ENCODE data around the gene HELZ. TPM values are rescaled to one million over a fixed set of nuclear protein-coding genes. Genes with fewer than 3 reads are reported as not detected.

Gene HELZ
- total RNA-seq, 1 experiment from 2014 or later: 49.8 TPM

GRCh38 chr17:67043283-67043682, 201.7 kb downstream of the HELZ start:
- Mint-ChIP-seq H3K27ac (no peak overlapping the region), H3K4me1 (peaks cover 8 to 13% of the 10 kb centered on the region in 2 experiments; a peak in 3 of 4 replicates), H3K36me3 (ENCODE audit: insufficient read depth in 1 of 3, low read depth in 3 of 3) (peaks cover 0 to 7% (median 0%) of the 10 kb centered on the region in 3 experiments; a peak in 3 of 7 replicates), H3K9me3 (peaks cover 9 to 12% of the 10 kb centered on the region in 2 experiments), H3K27me3 (ENCODE audit: low read depth) (peaks cover 2% of the 10 kb centered on the region), H3K4me3 (no peak overlapping the region)
- Histone ChIP-seq H3K79me1 (ENCODE audit: insufficient read depth, low read depth, low read length, poor library complexity, severe bottlenecking) (no peaks in the 10 kb centered on the region), H3K9ac (ENCODE audit: extremely low read depth, insufficient read length, low read length) (no peak overlapping the region), H2BK20ac (ENCODE audit: low read depth, low read length, poor library complexity, severe bottlenecking) (no peak overlapping the region), H3K18ac (ENCODE audit: insufficient read length, low read depth, low read length) (no peak overlapping the region), H4K5ac (ENCODE audit: insufficient read length, low read depth, low read length) (no peak overlapping the region), H3K14ac (ENCODE audit: insufficient read depth, low read length) (no peak overlapping the region), H3K9me3 (ENCODE audit: control insufficient read depth, low read depth, low read length) (no peaks in the 10 kb centered on the region), H3K27ac (ENCODE audit: insufficient read length, low read depth, low read length) (no peak overlapping the region), H3T11ph (ENCODE audit: low read length) (no peak overlapping the region), H2BK120ac (ENCODE audit: low read depth, low read length, poor library complexity, severe bottlenecking) (no peak overlapping the region), H2AK5ac (ENCODE audit: insufficient read length, low read length) (no peak overlapping the region), H3K23me2 (ENCODE audit: insufficient read length, low read depth, low read length, poor library complexity, severe bottlenecking) (no peaks in the 10 kb centered on the region), H3K4ac (ENCODE audit: low read depth, low read length) (no peak overlapping the region), H3K27me3 (ENCODE audit: insufficient read depth, low read length) (no peaks in the 10 kb centered on the region), H3K4me1 (ENCODE audit: insufficient read depth, low read length) (no peaks in the 10 kb centered on the region), H3K56ac (ENCODE audit: insufficient read length, low read depth, low read length) (no peak overlapping the region), H3K79me2 (ENCODE audit: insufficient read depth, low read length) (no peaks in the 10 kb centered on the region), H3K23ac (ENCODE audit: insufficient read length, low read depth, low read length) (no peak overlapping the region), H4K20me1 (ENCODE audit: control insufficient read depth, insufficient read depth, insufficient read length) (no peaks in the 10 kb centered on the region), H2AFZ (ENCODE audit: low read length) (no peak overlapping the region), H2BK5ac (ENCODE audit: insufficient read length, low read length) (no peak overlapping the region), H4K8ac (replicated peaks; ENCODE audit: insufficient read length, low read depth, low read length) (no peak overlapping the region), H4K91ac (ENCODE audit: insufficient read length, low read depth, low read length) (no peak overlapping the region), H2BK12ac (ENCODE audit: insufficient read length, low read depth, low read length) (no peak overlapping the region), H2BK15ac (ENCODE audit: low read depth, low read length) (no peak overlapping the region), H3K4me2 (ENCODE audit: insufficient read depth, insufficient read length, low read length) (no peak overlapping the region)
- no CpG with 5 or more reads among the region's 12 CpGs for WGBS (ENCODE audit: extremely low coverage, insufficient read length, low lambda C conversion rate)
- no peak for TF ChIP-seq CTCF (conservative IDR thresholded peaks at IDR 0.05)
- no peak for DNase-seq

Data from H9 (cell line).